ENCODE measurements around the gene NUF2.

NUF2 gene

GRCh38 chr1:163401211-163401610 is 79.5 kb downstream of the NUF2 start:
- DNase-seq (ENCODE audit: low spot score): no peak
